GM21515 (cell line): ENCODE data around the gene SLC4A11.

Experiments
- ATAC-seq: cut with Tn5 transposase; IDR thresholded peaks from one replicate; pipeline ENCODE4 v1.9.1; 2021; ENCODE audit not compliant: unreplicated experiment

Gene SLC4A11

GRCh38 chr20:3177746-3178485 is 61.1 kb downstream of the SLC4A11 start:
- ATAC-seq, result no peak
